ENCODE measurements around the gene KIRREL3.
A peak's percentile ranks its signal among the peaks of the same experiment; 100 is the strongest.

Gene KIRREL3

DNA sequence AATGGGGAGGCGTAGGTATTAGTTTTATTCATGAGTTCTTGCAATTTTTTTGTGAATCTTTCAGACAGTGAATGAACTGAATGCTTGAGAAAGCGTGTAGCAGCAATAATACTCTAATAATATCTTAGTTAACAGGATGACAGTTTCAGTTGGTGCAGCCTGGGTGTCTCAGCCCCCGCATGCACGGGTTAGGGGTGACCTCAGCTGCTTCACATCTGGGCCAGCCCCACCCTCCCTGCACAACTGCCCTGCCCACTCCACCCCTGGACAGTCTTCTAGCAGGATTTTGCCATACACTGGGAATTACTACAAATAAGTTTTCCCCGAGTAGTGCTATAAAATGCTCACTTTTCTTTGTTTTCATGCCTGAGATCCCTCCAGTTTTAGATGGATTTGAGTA, 561.9 kb downstream of the KIRREL3 start:
- DNase-seq (ENCODE audit: low spot score) = no peak

DNA sequence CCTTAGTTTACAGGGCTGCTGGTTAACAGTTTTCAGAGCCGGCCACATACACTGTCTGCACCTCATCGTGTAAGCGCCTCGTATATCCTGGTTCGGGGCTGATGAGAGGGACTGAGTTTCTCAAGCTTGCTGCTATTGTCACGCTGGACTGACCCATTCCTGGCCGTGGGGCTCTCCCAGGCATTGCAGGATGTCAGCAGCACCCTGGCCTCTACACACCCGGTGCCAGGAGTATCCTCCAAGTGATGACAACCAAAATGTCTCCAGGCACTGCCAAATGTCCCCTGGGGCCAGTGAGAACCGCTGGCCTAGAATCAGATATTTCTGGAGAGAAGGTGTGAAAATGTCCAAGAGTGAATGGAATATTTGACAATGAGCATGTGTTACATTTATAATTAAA, 562.3 kb downstream of the KIRREL3 start:
- DNase-seq (ENCODE audit: low spot score) = no peak

DNA sequence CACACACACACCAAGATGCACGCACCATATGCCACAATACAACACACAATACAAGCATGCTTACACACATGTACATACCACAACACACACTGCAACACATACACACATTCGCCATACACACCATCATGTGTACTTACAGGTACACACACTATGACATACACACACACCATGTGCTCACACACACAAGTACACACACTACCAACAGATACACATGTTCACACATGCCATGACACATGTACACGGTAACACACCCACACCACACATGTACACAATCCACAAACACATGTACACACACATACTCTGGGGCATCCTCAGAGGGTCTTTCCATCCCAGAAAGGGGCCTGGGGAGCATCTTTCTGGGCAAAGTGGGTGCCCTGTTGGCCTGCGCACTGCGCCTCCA, 562.8 kb downstream of the KIRREL3 start:
- DNase-seq (ENCODE audit: low spot score) = no peak

DNA sequence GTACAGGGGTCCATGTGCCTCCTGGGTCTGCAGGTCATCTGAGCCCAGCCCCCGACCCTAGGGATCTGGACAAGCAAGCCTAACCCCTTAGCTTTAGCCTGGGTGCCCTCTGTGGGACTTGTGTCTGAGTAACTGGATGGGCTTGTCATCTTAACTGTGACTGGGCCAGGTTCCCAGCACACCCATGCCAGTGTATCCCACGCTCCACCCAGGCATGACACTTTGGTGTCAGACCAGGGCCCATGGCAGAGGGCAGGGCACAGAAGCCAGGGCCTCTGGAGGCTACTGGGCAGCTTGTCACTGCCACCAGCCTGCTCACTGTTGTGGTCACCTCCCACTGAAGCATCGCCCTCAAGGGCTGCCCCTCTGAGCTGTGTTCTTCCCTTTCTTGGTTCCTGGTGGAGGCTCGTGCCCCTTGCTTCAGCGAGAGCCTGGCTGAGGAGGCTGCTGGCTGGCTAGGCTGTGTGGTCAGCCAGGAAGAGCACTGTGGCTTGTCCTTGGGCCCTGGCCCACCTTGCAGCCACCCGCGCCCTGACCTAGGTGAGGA, 564.3 kb downstream of the KIRREL3 start:
- no peak for DNase-seq (ENCODE audit: low spot score)

DNA sequence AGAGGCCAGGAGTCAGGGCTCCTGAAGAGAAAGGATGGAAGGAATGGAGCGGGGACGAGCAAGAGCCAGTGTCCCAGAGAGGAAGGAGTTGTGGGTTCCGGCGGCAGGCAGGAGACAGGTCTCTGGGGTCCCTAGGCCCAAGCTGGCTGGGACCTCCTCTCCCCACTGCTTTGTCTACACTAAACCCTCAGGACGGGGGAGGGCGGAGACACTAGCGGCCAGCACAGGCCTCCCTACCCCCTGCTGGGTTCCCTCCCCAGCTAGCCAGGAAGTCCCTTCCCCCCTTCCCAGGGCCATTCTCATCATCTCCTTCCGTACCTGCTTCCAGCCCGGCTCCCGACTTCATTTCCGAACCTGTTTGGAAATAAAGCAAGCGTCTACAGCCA, 565.6 kb downstream of the KIRREL3 start:
- DNase-seq (ENCODE audit: low spot score) = no peak

DNA sequence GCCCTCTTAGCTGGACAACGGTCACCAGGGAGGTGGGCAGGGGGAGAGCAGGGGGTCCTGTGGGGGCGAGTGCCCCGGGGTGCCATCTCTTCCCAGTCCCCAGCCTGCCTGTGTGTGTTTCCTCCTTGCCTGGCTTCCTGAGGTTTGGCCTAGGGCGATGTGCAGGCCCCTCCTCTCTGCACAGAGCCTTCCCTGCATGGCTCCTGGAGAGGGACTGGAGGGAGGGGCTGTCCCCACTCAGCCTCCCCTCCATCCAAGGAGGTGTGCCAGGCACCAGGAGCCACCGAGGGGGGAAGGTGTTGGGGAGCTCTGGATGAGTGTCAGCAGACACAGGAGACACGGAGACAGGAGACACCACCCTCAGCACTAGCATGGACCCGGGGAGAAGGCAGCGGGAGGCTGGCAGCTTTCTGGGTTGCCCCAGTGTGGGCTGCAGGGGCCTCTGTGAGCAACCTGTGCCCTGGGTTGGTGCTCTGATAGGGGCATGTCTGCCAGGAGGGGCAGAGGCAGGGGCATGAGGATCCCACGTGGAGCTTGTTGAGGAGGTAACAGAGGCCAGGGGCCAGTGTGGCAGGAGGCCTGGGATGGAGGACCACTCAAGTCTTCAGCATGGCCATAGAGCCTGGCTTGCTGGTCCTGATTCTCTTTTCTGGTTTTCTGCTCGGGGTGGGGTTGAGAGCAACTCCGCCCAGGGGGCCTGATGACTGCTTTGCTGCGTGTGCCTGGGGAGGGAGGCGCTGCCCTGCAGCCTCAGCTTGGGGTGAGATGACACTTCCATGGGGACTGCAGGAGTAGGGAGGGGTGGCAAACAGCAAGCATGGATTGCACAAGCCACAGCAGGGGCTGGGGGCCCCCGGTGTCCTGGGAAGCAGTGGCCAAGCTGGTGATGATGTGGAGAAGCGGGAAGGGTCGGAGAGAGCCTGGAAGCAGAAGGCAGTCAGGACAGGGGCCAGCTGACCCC, 566.3 kb downstream of the KIRREL3 start:
- no peak for DNase-seq (ENCODE audit: low spot score)

DNA sequence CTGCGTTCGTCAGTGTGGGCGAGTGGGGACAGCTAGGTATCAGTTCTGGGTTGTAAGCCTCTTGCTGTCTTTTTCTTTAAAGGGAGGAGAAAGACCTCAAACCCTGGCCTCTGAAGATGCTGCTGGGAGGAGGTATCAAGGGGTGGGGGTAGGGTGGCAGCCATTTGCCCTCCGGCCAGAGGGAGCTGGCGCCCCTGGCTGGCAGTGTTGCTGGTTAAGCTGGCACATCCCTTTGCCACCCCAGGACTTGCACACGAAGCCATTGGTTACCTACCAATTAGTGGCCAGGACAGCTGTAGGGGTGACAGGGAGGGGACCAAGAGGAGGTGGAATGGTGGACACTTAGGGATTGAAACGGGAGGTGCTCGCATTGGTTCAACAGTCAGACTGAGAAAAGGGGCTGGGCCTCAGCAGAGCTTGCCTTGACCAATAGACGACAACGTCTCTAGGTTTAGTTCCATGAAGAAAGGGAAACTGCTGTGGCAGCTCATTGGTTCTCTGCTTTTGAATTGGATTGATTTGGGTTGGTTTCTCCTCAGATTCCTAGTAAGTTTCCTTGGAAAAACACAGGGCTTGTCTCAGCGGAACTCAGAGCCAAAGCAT, 567.2 kb downstream of the KIRREL3 start:
- no peak for DNase-seq (ENCODE audit: low spot score)

DNA sequence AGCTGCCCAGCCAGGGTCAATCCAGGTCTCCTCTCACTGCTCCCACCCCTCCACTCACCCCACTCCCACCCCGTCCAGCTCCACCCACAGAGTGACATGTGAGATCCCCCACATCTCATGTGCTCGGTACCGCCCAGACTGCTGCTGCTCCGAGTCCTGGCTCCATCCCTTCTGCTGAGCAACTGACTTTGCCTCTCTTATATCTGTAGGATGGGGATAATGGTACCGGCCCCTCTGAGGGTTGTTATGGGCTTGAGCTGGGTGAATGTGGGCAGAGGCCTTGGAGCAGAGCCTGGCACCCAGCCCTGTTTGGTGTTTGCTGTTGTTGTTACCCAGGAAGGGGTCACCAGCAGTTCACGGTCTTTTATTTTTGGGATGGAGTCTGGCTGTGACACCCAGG, 568.0 kb downstream of the KIRREL3 start:
- no peak for DNase-seq (ENCODE audit: low spot score)

DNA sequence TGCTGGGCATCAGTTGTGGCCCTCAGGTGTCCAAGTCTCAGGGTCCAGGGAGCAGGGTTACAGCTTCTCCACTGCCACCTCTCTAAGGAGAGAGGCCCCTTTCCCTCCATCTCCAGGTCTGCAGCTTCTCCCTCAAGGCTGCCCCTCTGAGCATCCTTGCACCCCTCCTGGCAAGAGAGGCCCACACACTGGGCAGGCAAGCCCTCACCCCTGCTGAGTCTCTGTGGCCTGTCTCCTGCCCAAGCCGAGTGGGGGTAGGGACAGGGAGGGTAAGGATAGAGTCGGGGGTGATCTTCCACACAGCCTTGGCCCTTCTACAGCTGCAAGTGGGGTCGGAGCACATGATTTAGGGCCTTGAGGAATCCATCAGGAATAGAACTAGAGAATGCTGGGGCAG, 568.5 kb downstream of the KIRREL3 start:
- no peak for DNase-seq (ENCODE audit: low spot score)

DNA sequence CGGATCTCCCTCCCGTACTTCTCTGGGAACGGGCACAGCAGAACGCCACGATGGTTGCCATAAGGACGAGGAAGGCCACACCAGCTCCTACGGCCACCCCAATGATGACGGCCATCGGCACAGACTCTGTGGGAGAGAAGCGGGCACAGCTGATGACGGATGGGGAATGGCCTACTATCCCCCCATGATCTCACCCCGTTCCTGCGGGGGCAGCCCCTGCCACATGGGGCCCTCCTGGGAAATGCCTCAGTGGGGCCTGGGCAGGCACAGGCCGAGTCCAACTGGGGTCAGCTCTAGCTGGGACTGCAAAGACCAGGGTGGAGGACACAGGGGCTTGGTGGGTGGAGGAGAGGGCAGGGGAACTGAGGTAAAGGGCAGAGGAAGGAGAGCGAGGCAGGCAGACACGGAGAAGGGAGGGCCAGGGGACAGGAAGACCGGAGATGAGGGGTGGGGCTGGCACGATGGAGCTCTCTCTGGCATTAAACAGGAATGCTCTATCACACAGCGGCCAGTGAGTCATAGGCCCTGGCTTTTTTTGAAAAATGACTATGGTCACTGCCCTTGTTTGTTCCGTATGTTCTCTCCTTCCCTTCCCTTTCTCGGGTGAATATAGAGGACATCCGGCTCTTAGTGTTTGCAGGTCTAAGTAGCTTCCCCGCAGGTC, 569.0 kb downstream of the KIRREL3 start:
- peak; percentile 92 for DNase-seq (ENCODE audit: low spot score)

DNA sequence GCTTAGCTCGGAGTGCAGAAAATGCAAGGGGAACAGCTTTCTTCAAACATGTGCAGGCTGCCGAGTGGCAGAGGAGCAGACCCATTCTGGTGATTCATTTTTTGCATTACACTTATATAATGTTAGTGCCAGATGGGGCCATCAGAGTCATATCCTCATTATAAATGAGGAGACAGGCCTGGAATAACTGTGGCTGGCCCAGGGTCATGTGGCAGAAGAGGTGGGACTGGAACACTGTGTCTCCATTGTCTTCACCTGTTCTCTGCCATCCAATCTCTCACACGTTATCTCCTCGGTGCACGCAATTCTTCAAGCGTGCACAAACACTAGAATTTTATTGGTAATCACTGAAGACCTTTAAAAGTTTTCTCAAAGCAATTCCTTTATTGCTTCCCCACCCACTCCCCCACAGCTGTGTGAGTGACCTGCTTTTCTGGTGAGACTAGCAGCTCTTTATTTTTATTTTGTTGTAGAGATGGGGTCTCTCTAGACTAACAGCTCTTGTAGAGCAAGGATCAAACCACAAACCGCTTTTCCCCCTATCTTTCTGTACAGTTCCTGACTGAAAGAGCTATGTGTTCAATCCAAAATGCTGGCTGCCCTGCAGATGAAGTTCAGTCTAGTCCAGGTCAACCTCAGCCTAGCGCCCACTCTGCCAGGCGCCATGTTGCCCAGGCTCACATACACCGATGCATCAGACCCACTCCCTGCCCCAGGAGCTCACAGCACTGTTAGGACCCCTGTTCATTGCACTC, 569.8 kb downstream of the KIRREL3 start:
- peak; percentile 69 for DNase-seq (ENCODE audit: low spot score)

DNA sequence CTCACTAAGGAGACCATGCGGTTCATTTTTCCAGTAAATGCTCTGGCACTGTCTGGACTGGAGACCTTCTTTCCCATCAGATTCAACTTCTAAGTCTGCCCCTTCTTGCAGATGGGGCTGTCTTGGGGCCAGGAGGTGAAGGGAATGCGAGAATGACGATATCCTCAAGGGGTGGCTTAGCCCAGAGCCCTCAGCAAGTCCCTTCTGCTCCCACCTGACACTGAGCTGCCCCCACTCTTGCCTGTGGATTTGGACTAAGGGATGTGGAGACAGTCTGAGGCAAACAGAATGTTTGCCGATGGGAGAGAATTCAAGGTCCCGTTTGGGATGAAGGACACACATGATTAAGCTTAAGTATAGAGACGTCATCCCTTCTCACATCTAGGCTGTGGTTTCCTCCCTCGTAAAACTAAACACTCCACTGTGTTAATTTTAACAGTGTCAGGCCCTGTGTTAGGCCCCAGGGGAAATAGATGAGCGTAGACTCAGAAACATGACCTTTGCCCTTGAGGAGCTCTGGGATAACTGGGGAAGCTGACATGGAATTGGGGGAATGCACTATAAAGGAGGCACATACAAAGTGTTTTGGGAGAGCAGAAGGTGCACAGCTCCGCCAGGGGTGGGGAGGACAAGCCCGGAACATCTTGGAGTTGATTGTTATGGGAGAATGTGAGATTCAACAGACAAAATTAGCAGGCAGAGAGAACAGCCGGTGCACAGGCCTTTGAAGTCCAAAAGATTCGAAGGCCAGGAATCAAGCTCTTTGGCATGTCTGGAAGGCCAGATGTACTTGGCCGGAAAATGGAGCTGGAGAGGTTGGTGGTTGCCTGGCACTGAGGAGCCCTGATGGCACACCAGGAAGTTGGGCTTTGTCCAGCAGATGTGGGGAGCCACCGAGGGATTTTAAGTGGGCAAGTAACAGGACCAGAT, 573.5 kb downstream of the KIRREL3 start:
- DNase-seq (ENCODE audit: low spot score) = no peak

DNA sequence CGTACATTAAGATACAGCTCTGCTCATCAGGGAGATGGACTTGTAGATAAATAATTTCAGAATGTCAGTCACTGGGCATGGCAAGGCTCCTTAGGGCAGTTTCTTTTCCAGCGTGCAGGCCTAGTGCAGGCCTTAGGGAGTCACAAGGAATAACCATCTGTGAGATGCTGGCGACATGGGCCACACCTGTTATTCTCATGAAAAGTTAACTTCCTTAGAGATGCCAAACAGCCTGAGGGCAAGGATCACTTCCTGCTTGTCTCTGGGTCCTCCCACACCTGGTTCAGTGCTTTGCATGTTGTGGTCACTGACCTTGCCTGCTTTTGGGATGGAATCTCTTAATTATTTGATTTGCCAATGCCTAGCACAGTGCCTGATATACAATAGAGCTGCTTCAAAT, 574.5 kb downstream of the KIRREL3 start:
- DNase-seq (ENCODE audit: low spot score) = no peak

DNA sequence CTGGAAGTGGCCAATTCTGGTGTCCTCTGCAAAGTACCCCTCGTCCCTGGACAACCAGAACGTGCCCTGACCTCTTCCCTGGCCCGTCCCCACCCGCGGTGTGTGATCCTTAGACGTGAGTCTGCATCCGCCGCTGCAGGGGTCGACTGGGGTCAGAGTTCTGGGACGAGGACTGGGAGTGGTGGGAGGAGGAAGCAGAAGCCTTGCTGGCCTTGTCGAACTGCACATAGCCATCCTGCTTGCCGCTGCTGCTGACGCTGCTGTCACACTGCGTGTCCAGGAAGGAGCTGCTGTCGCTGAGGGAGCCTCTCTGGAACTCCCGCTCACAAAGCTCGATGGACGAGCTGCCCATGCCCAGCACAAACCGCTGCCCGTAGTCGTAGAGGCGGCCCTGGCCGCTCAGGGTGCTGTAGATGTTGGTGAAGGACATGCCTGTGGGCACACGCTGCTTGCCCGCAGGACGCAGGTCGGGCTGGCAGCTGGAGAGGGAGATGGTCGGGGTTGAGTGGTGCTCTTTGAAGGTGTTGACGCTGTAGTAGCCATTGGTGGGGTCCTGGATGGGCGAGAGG, 576.0 kb downstream of the KIRREL3 start:
- no peak for DNase-seq (ENCODE audit: low spot score)

DNA sequence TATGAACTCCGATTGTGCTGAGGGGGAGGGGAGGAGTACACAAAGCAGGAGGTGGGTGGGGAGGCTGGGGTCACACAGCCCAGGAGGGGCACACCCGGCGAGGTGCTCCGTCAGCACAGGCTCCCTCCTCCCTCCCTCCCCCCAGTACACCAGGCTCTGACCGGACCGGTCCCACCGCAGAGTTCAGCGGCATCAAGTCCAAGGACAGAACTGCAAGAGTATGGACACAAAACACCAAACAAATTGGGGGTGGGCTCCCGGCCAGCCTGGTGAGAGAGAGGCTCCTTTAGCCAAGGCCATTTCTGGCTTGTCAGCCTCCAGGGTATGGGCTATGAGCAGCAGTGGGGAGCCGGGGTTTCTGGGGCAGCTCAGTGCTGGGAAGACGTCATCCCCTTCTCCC, 576.8 kb downstream of the KIRREL3 start:
- DNase-seq (ENCODE audit: low spot score) = no peak

DNA sequence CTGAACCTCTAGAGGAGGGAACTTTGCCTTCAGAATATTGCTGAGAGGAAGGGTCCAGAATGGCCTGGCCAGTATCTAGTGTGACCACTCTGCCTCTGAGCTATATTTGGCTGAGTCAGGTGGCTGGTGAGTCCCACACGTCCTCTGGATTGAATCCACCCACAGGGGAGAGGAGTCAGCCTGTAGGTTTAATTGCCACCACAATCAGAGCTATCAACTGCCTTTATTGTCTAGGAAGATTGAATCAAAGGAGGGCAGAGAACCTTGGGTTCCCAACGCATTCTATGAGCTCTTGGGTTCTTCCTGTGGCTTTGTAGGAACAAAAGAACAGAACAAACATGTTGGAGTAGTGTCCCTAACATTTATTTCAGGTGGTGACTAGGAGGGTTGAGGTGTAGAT, 577.4 kb downstream of the KIRREL3 start:
- DNase-seq (ENCODE audit: low spot score) = peak; percentile 42

DNA sequence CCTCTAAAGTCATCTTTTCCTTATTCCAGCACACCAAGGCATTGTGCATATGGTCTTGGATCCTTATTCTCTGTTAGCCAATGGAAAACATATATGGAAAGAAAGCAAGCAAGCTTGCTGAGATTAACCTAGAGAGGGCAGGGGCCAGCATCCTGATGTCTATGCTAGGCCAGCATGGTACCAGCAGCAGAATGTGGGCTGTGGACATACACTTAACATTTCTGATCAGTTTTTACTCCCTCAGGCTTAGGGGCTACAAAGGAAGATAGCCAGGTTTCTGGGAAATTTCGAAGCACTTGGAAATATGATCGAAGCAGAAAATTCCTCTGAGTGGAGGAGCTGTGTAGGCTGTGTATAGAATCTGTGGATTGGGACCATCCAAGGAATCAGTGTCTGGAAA, 578.1 kb downstream of the KIRREL3 start:
- DNase-seq (ENCODE audit: low spot score) = no peak

DNA sequence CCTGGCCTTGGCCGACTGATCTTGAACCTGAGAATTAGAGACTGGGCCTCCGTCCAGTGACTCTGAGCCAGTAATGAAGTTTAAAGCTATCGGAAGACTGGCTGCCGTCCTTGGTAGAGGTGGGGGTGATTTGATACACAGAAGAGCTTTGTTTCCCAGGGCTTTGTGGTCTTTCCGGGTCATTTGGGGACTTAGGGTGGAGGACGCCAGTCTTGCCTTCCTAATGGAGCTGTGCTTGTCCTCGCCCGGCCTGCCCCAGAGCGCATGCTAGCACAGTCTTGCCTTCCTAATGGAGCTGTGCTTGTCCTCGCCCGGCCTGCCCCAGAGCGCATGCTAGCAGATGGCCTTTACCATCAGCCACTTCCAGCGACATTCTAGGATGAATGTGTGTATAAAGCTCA, 579.3 kb downstream of the KIRREL3 start:
- DNase-seq (ENCODE audit: low spot score) = peak; percentile 89

DNA sequence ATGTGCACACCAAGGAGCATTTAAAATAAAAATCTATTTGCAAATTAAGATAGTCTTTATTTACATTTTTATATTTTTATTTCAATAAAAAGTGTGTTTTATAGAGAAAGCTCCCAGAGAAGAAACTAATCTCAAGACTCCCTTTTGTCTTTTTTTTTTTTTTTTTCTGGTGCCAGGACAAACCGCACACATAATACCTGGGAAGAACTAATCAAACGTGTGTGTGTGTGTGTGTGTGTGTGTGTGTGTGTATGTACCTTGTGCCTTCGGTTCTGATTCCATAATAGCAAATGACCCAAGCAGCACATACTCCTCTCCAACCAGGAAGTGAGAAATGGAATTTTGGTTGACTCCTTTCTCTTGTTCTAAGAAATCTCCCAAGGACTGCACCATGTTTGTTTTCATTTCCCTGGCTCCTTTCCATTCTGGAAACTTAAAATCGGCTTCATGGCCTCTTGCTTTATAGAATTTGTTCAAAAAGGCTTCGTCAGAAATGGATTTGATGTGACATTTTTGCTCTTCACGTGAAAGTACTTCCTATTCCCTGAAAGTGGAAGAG, 579.8 kb downstream of the KIRREL3 start:
- no peak for DNase-seq (ENCODE audit: low spot score)
